HepG2 (cell line): ENCODE measurements around the gene ANKS4B. TPM values are rescaled to one million over a fixed set of nuclear protein-coding genes. Genes with fewer than 3 reads are reported as not detected.

Source experiments
- CBX1 ChIP-seq: IDR thresholded peaks from one replicate; pipeline ENCODE4 v1.6.1; 2016; ENCODE audit warnings: antibody characterized with exemption, low read depth
- CHD2 ChIP-seq: IDR thresholded peaks from 2 replicates; pipeline ENCODE4 v1.6.1; 2011; ENCODE audit warnings: low read depth, low read length, improper control_type of control experiment
- FOXA1 ChIP-seq, 2 experiments: fragments of 450-650 bp in 1 of 2; sonication (generic) in 1 of 2; formaldehyde crosslinking in 1 of 2; IDR thresholded peaks; 2 replicates each; pipeline versions ENCODE4 v1.4.0 to v1.6.1; 2016 to 2020; ENCODE audit warnings: missing genetic modification reagents in 1 of 2
- HNRNPH1 ChIP-seq: fragments of 200-400 bp; formaldehyde crosslinking; optimal IDR thresholded peaks from 2 replicates; pipeline ENCODE3; 2017; ENCODE audit warnings: mild to moderate bottlenecking, low read depth, low read length
- KAT8 ChIP-seq: IDR thresholded peaks from 2 replicates; pipeline ENCODE4 v1.6.1; 2016; ENCODE audit warnings: missing genetic modification reagents, missing compliant biosample characterization
- KMT2B ChIP-seq: IDR thresholded peaks from 2 replicates; pipeline ENCODE4 v1.6.1; 2016; ENCODE audit warnings: missing genetic modification reagents, missing compliant biosample characterization
- MLLT10 ChIP-seq: sonication (generic); formaldehyde crosslinking; IDR thresholded peaks from 2 replicates; pipeline ENCODE4 v1.4.0; 2020; ENCODE audit warnings: missing genetic modification reagents
- MTA1 ChIP-seq: sonication (generic); formaldehyde crosslinking; IDR thresholded peaks from 2 replicates; pipeline ENCODE4 v1.4.0; 2020; ENCODE audit warnings: missing genetic modification reagents, mild to moderate bottlenecking, borderline replicate concordance
- MXD4 ChIP-seq: IDR thresholded peaks from 2 replicates; pipeline ENCODE4 v1.6.1; 2016; ENCODE audit warnings: mild to moderate bottlenecking, missing biosample characterization, missing genetic modification reagents
- NFKB2 ChIP-seq: sonication (generic); formaldehyde crosslinking; IDR thresholded peaks from 2 replicates; pipeline ENCODE4 v1.4.0; 2020; ENCODE audit warnings: missing genetic modification reagents, borderline replicate concordance
- RNF2 ChIP-seq: fragments of 450-650 bp; conservative IDR thresholded peaks from 2 replicates; pipeline ENCODE4 v1.6.1; 2016; ENCODE audit warnings: low read depth
- SMARCE1 ChIP-seq: fragments of 450-650 bp; IDR thresholded peaks from 2 replicates; pipeline ENCODE4 v1.6.1; 2017; ENCODE audit warnings: borderline replicate concordance
- TEAD2 ChIP-seq: sonication (generic); formaldehyde crosslinking; IDR thresholded peaks from 2 replicates; pipeline ENCODE4 v1.9.0; 2021; ENCODE audit warnings: missing genetic modification reagents
- YEATS2 ChIP-seq: sonication (generic); formaldehyde crosslinking; IDR thresholded peaks from 2 replicates; pipeline ENCODE4 v1.4.0; 2020; ENCODE audit warnings: missing genetic modification reagents, borderline replicate concordance
- ZBTB46 ChIP-seq: sonication (generic); formaldehyde crosslinking; IDR thresholded peaks from 2 replicates; pipeline ENCODE4 v1.4.0; 2020; ENCODE audit warnings: mild to moderate bottlenecking, missing genetic modification reagents, borderline replicate concordance
- ZNF253 ChIP-seq: sonication (generic); formaldehyde crosslinking; IDR thresholded peaks from 2 replicates; pipeline ENCODE4 v1.8.0; 2022; ENCODE audit warnings: mild to moderate bottlenecking, missing genetic modification reagents, borderline replicate concordance
- ZNF260 ChIP-seq: sonication (generic); formaldehyde crosslinking; IDR thresholded peaks from 2 replicates; pipeline ENCODE4 v1.4.0; 2020; ENCODE audit warnings: missing genetic modification reagents, low read depth, mild to moderate bottlenecking, borderline replicate concordance
- polyA plus RNA-seq, 8 experiments: library from polyadenylated mRNA; depleted of rRNA in 3 of 8; stranded (reverse) in 7 of 8; unstranded in 1 of 8; fragments of >200 nt; fragmentation: Illumina TruSeq in 4 of 8; extraction: Trizol in 4 of 8; gene quantifications; 2 replicates each; pipeline versions ENCODE4 v1.2.1 to v1.2.3, GENCODE V29; 2011 to 2016; ENCODE audit warnings: low read depth in 4 of 8, missing spikeins in 1 of 8, mixed read lengths in 1 of 8; ENCODE audit not compliant: insufficient read depth in 1 of 8
- total RNA-seq, 5 experiments: library from RNA; depleted of rRNA; stranded (reverse); fragments of >200 nt; fragmentation: Illumina TruSeq; extraction: Trizol; gene quantifications; 2 replicates each; pipeline ENCODE4 v1.2.3, GENCODE V29; 2016; ENCODE audit warnings: low read depth in 1 of 5
- TF ChIP-seq, protein P1 (sequence below): sonication (generic); formaldehyde crosslinking; IDR thresholded peaks from 2 replicates; pipeline ENCODE4 v1.4.0; 2020; ENCODE audit warnings: mild to moderate bottlenecking, missing genetic modification reagents
- TF ChIP-seq, protein P2 (sequence below): sonication (generic); formaldehyde crosslinking; IDR thresholded peaks from 2 replicates; pipeline ENCODE4 v1.4.0; 2020; ENCODE audit warnings: missing genetic modification reagents, borderline replicate concordance
- TF ChIP-seq, protein P3 (sequence below): sonication (generic); formaldehyde crosslinking; IDR thresholded peaks from 2 replicates; pipeline ENCODE4 v1.4.0; 2020; ENCODE audit warnings: missing genetic modification reagents
- TF ChIP-seq, protein P4 (sequence below): sonication (generic); formaldehyde crosslinking; IDR thresholded peaks from 2 replicates; pipeline ENCODE4 v1.5.0; 2020; ENCODE audit warnings: mild to moderate bottlenecking, missing genetic modification reagents, moderate library complexity

Gene ANKS4B
- total and polyA plus RNA-seq, 2 of the 13 experiments (the other 11 are each of a cell fraction or from before 2014, with no cell fraction given), result 6.5 to 30.0 TPM

DNA sequence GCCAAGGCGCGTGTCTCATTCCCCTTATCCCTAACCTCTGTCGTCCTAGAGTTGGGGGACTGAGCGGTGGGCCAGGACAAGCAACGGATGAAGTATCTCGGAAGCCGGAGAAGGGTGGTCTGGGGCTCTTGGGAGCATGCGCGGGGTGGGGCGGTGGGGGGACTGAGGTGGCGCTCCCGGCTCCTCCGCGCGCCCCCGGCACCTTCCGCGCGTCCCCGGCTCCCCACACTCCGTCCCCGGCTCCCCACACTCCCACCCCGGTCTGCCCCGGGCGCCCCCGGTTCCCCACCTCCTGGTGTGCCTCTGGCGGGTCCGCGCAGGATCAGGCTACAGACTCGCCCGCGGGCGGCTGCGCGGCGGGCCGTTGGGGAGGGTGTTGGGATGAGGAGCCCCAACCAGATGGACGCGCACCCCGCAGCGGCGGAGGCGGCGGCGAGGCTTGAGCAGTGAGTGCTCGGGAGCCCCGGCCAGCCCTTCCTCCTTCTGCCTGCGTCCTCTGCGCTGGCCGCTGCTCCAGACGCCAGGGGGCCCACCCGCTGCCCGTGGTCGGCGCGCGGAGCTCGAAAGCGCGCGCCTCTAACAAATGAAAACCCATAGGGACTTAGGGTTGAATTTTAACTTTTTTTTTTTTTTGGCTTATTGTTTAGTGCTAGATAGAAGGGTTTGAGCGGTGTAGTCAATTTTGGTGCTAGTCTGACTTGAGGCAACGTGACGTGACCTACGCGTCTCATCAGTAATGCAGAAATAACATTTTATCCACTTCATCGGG, 50.2 kb downstream of the ANKS4B start (continued):
- TF ChIP-seq ZBTB46 (CRISPR knock-in tag) (no peak), HNRNPH1 (no peak), CHD2 (no peak), MTA1 (CRISPR knock-in tag) (peak; percentile 92; the same call in 1 of the 2 replicates), KMT2B (CRISPR knock-in tag) (0 out of 2 replicates have a peak, but pooled peaks have one; percentile 35), KAT8 (CRISPR knock-in tag) (peak; percentile 74; the same call in 1 of the 2 replicates), YEATS2 (peak; percentile 17; the same call in 1 of the 2 replicates), MLLT10 (CRISPR knock-in tag) (no peak), NFKB2 (CRISPR knock-in tag) (peak; percentile 65; the same call in 1 of the 2 replicates), FOXA1 (IDR thresholded peaks at IDR 0.05) (no peak), FOXA1 (CRISPR knock-in tag; IDR thresholded peaks at IDR 0.05) (peak; percentile 7; the same call in 1 of the 2 replicates), CBX1 (no peak), ZNF253 (no peak), RNF2 (no peak), SMARCE1 (no peak), TEAD2 (no peak), MXD4 (peak; percentile 69; the same call in 1 of the 2 replicates), ZNF260 (no peak)
- TF ChIP-seq, protein P1, sequence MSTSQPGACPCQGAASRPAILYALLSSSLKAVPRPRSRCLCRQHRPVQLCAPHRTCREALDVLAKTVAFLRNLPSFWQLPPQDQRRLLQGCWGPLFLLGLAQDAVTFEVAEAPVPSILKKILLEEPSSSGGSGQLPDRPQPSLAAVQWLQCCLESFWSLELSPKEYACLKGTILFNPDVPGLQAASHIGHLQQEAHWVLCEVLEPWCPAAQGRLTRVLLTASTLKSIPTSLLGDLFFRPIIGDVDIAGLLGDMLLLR (CRISPR knock-in tag), result peak; percentile 46; the same call in 1 of the 2 replicates
- TF ChIP-seq, protein P2, sequence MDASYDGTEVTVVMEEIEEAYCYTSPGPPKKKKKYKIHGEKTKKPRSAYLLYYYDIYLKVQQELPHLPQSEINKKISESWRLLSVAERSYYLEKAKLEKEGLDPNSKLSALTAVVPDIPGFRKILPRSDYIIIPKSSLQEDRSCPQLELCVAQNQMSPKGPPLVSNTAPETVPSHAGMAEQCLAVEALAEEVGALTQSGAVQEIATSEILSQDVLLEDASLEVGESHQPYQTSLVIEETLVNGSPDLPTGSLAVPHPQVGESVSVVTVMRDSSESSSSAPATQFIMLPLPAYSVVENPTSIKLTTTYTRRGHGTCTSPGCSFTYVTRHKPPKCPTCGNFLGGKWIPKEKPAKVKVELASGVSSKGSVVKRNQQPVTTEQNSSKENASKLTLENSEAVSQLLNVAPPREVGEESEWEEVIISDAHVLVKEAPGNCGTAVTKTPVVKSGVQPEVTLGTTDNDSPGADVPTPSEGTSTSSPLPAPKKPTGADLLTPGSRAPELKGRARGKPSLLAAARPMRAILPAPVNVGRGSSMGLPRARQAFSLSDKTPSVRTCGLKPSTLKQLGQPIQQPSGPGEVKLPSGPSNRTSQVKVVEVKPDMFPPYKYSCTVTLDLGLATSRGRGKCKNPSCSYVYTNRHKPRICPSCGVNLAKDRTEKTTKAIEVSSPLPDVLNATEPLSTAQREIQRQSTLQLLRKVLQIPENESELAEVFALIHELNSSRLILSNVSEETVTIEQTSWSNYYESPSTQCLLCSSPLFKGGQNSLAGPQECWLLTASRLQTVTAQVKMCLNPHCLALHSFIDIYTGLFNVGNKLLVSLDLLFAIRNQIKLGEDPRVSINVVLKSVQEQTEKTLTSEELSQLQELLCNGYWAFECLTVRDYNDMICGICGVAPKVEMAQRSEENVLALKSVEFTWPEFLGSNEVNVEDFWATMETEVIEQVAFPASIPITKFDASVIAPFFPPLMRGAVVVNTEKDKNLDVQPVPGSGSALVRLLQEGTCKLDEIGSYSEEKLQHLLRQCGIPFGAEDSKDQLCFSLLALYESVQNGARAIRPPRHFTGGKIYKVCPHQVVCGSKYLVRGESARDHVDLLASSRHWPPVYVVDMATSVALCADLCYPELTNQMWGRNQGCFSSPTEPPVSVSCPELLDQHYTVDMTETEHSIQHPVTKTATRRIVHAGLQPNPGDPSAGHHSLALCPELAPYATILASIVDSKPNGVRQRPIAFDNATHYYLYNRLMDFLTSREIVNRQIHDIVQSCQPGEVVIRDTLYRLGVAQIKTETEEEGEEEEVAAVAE (CRISPR knock-in tag), result 0 out of 2 replicates have a peak, but pooled peaks have one; percentile 16
- TF ChIP-seq, protein P3, sequence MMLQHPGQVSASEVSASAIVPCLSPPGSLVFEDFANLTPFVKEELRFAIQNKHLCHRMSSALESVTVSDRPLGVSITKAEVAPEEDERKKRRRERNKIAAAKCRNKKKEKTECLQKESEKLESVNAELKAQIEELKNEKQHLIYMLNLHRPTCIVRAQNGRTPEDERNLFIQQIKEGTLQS (CRISPR knock-in tag), result peak; percentile 59; the same call in 1 of the 2 replicates
- TF ChIP-seq, protein P4, sequence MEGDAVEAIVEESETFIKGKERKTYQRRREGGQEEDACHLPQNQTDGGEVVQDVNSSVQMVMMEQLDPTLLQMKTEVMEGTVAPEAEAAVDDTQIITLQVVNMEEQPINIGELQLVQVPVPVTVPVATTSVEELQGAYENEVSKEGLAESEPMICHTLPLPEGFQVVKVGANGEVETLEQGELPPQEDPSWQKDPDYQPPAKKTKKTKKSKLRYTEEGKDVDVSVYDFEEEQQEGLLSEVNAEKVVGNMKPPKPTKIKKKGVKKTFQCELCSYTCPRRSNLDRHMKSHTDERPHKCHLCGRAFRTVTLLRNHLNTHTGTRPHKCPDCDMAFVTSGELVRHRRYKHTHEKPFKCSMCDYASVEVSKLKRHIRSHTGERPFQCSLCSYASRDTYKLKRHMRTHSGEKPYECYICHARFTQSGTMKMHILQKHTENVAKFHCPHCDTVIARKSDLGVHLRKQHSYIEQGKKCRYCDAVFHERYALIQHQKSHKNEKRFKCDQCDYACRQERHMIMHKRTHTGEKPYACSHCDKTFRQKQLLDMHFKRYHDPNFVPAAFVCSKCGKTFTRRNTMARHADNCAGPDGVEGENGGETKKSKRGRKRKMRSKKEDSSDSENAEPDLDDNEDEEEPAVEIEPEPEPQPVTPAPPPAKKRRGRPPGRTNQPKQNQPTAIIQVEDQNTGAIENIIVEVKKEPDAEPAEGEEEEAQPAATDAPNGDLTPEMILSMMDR (CRISPR knock-in tag), result peak; percentile 85
